T-cell (primary cell): ENCODE results near the gene LRRC28. TPM values are rescaled to one million over a fixed set of nuclear protein-coding genes. Genes with fewer than 3 reads are reported as not detected.

ENCODE experiments used
- ATAC-seq, 4 experiments: fragments of 200-7000 bp in 3 of 4; fragments of 150-1000 bp in 1 of 4; cut with Tn5 transposase; replicated peaks in 1 of 4; 1 replicate in 3 of 4; 2 replicates in 1 of 4; pipeline ENCODE4 v1.10.0; 2021; ENCODE audit warnings: moderate library complexity in 3 of 4, mild to moderate bottlenecking in 2 of 4, moderate number of reproducible peaks in 1 of 4
- CTCF ChIA-PET, 2 donors: fragments of 300-600 bp; sonication (Branson Sonifier 250); formaldehyde crosslinking; loops; one replicate each; lab custom pipeline; 2022; ENCODE audit warnings: antibody characterized with exemption in 2 of 2; lab: Charles Lee
- POLR2A ChIA-PET, 2 donors: fragments of 300-600 bp; sonication (Branson Sonifier 250); formaldehyde crosslinking; loops; one replicate each; lab custom pipeline; 2022; ENCODE audit warnings: antibody characterized with exemption in 2 of 2; lab: Charles Lee
- DNase-seq, 35 experiments: peaks; one replicate each; pipeline versions ENCODE4 v3.0.0 to v3.0.0-alpha.2; 2013 to 2023
- H3K27ac ChIP-seq: one replicate; pipeline ENCODE4 v1.5.1; 2013; ENCODE audit warnings: low read length
- H3K27me3 ChIP-seq, 2 experiments: replicated peaks in 1 of 2; 1 replicate in 1 of 2; 2 replicates in 1 of 2; pipeline versions ENCODE4 v1.6.1 to v1.7.0; 2013; ENCODE audit warnings: low read length in 1 of 2, mixed read lengths in 1 of 2; ENCODE audit not compliant: control insufficient read depth in 2 of 2, insufficient read depth in 2 of 2; ENCODE audit errors: extremely low read depth in 1 of 2
- H3K36me3 ChIP-seq, 2 donors: 1 replicate in 1 of 2; 2 replicates in 1 of 2; pipeline versions ENCODE4 v1.6.1 to v1.7.0; 2013; ENCODE audit warnings: low read length in 1 of 2; ENCODE audit not compliant: control insufficient read depth in 2 of 2, insufficient read depth in 1 of 2; ENCODE audit errors: extremely low read depth in 1 of 2
- H3K4me1 ChIP-seq, 2 experiments: 1 replicate in 1 of 2; 2 replicates in 1 of 2; pipeline versions ENCODE4 v1.6.1 to v1.7.0; 2013; ENCODE audit warnings: low read length in 2 of 2, mixed read lengths in 1 of 2; ENCODE audit not compliant: insufficient read depth in 2 of 2, control insufficient read depth in 1 of 2; ENCODE audit errors: extremely low read depth in 1 of 2
- H3K4me3 ChIP-seq, 2 donors: 1 replicate in 1 of 2; 2 replicates in 1 of 2; pipeline versions ENCODE4 v1.5.1 to v1.7.0; 2013; ENCODE audit warnings: mild to moderate bottlenecking in 2 of 2, low read length in 1 of 2, moderate library complexity in 1 of 2; ENCODE audit not compliant: control insufficient read depth in 1 of 2; ENCODE audit errors: extremely low read depth in 1 of 2
- H3K9me3 ChIP-seq: 2 replicates; pipeline ENCODE4 v1.7.0; 2013
- H3K27ac Mint-ChIP-seq, 2 donors: one replicate each; pipeline ENCODE4 v1.8.0; 2020 to 2021; ENCODE audit warnings: mild to moderate bottlenecking in 2 of 2, mixed read lengths in 2 of 2
- H3K27me3 Mint-ChIP-seq, 2 donors: one replicate each; pipeline ENCODE4 v1.8.0; 2021 to 2022; ENCODE audit warnings: mixed read lengths in 2 of 2
- H3K36me3 Mint-ChIP-seq: one replicate; pipeline ENCODE4 v1.8.0; 2021; ENCODE audit warnings: mixed read lengths
- H3K4me1 Mint-ChIP-seq, 3 donors: one replicate each; pipeline ENCODE4 v1.8.0; 2020 to 2022; ENCODE audit warnings: mixed read lengths in 3 of 3, mild to moderate bottlenecking in 1 of 3
- H3K4me3 Mint-ChIP-seq, 3 donors: one replicate each; pipeline ENCODE4 v1.8.0; 2020 to 2022; ENCODE audit warnings: mild to moderate bottlenecking in 3 of 3, mixed read lengths in 3 of 3, moderate library complexity in 3 of 3
- H3K9me3 Mint-ChIP-seq, 3 donors: one replicate each; pipeline ENCODE4 v1.8.0; 2020 to 2022; ENCODE audit warnings: mixed read lengths in 3 of 3
- WGBS: methylation state at CpG from one replicate; pipeline ENCODE4 v1.1.5; 2013; ENCODE audit warnings: missing lambda C conversion rate; ENCODE audit not compliant: insufficient coverage; 5-methylcytosine and 5-hydroxymethylcytosine counted together
- total RNA-seq, 35 experiments: library from RNA in 6 of 35; stranded (reverse) in 6 of 35; fragments of 120-200 nt in 1 of 35; gene quantifications; one replicate each; pipeline versions ENCODE4 v1.2.1 to v1.2.4 and lab custom pipeline; 2013 to 2026

LRRC28 gene
- total RNA-seq, 5 donors from 2014 or later (not counting 1 experiment from before 2014, with no cell fraction given) = 14.2 to 20.0 (median 16.5) TPM

GRCh38 chr15:99305761-99306505 is 54.7 kb downstream of the LRRC28 start:
- Mint-ChIP-seq H3K27me3 (no peaks in the 10 kb centered on the region), H3K4me1 (no peaks in the 10 kb centered on the region), H3K9me3 (no peaks in the 10 kb centered on the region), H3K4me3 (no peak overlapping the region), H3K27ac (no peak overlapping the region), H3K36me3 (peaks cover 35% of the 10 kb centered on the region)
- no peak overlapping the region for H3K27ac ChIP-seq
- ATAC-seq (no peak), DNase-seq (no peak)
- WGBS = 95% methylated on average over 6 of the region's 8 CpGs
- no peaks in the 10 kb centered on the region for H3K36me3 ChIP-seq
- H3K27me3 ChIP-seq = no peaks in the 10 kb centered on the region
- CTCF ChIA-PET = interaction anchor here in 1 of 2 donors (1.2 kb wide), 1 partner anchor 398 kb away, joined by 3 read pairs; no protein-coding TSS in a partner anchor
- POLR2A ChIA-PET = interaction anchor here in 1 of 2 donors (0.6 kb wide), 1 partner anchor 19 kb away, joined by 3 read pairs; no protein-coding TSS in a partner anchor
- no peaks in the 10 kb centered on the region for H3K4me1 ChIP-seq
- no peaks in the 10 kb centered on the region for H3K9me3 ChIP-seq
- H3K4me3 ChIP-seq = no peak overlapping the region

DNA sequence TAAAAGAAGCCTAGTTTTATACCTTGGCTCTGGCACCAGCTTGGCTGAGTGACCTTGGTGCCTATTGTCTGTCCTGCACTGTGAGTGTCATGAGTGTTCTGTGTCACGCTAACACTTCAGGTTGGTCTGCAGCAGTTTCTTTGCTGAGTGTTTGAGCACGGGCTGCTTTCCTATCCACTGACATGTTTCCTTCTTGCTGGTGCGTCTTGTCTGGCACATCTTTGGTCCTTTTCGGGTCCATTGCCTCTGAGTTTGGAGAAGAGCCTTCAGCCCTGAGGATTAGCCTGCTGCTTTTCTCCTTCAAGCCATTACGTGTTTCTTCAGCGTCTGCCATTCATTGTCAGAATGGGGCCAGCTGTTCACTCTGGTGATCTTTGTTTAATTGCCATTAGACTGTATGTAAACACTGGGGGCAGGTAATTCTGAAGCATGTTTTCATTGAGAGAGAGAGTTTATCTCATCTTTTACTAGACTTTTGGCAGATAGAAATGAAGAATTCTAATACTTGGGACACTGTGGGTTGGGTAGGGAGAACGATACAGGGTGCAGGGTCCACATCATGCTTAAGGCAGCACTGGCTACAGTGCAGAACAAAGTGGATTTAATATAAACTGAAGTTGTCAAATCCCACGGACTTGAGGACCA is 55.5 kb downstream of the LRRC28 start:
- 100% methylated on average over 2 of the region's 8 CpGs for WGBS
- Histone ChIP-seq H3K4me3 (no peak overlapping the region), H3K9me3 (no peaks in the 10 kb centered on the region), H3K36me3 (no peaks in the 10 kb centered on the region), H3K27ac (no peak overlapping the region), H3K27me3 (no peaks in the 10 kb centered on the region), H3K4me1 (no peaks in the 10 kb centered on the region)
- Mint-ChIP-seq H3K4me1 (no peaks in the 10 kb centered on the region), H3K9me3 (no peaks in the 10 kb centered on the region), H3K27me3 (no peaks in the 10 kb centered on the region), H3K27ac (no peak overlapping the region), H3K4me3 (no peak overlapping the region), H3K36me3 (peaks cover 31% of the 10 kb centered on the region)
- CTCF ChIA-PET = no interaction called here
- POLR2A ChIA-PET = no interaction called here
- ATAC-seq (no peak), DNase-seq (no peak)

- Histone ChIP-seq H3K27ac (no peak overlapping the region), H3K27me3 (no peaks in the 10 kb centered on the region), H3K9me3 (peaks cover under 1% of the 10 kb centered on the region), H3K36me3 (no peaks in the 10 kb centered on the region), H3K4me3 (no peak overlapping the region), H3K4me1 (no peaks in the 10 kb centered on the region)
- H3K4me1 Mint-ChIP-seq = no peaks in the 10 kb centered on the region
- H3K27ac Mint-ChIP-seq = no peak overlapping the region
- H3K9me3 Mint-ChIP-seq = peaks cover 3 to 6% (median 4%) of the 10 kb centered on the region in 3 donors
- H3K36me3 Mint-ChIP-seq = peaks cover 31% of the 10 kb centered on the region
- no peak for DNase-seq
- CTCF ChIA-PET = no interaction called here
- H3K27me3 Mint-ChIP-seq = no peaks in the 10 kb centered on the region
- WGBS = 69% methylated on average over 5 of the region's 6 CpGs
- no peak overlapping the region for H3K4me3 Mint-ChIP-seq
- no peak for ATAC-seq
- POLR2A ChIA-PET = interaction anchor here in 1 of 2 donors (0.6 kb wide), 1 partner anchor 353 kb away, joined by 8 read pairs; no protein-coding TSS in a partner anchor
These were observed 56.5 kb downstream of the LRRC28 start for GRCh38 chr15:99307735-99308134.

- Mint-ChIP-seq H3K9me3 (peaks cover 7 to 13% (median 10%) of the 10 kb centered on the region in 3 donors), H3K4me1 (no peaks in the 10 kb centered on the region), H3K4me3 (no peak overlapping the region), H3K36me3 (peaks cover 40% of the 10 kb centered on the region), H3K27ac (no peak overlapping the region), H3K27me3 (no peaks in the 10 kb centered on the region)
- peak in 1 of 35 experiments; percentile 3 for DNase-seq
- Histone ChIP-seq H3K9me3 (peaks cover 8% of the 10 kb centered on the region), H3K36me3 (no peaks in the 10 kb centered on the region), H3K4me3 (no peak overlapping the region), H3K27me3 (no peaks in the 10 kb centered on the region), H3K4me1 (no peaks in the 10 kb centered on the region), H3K27ac (no peak overlapping the region)
- ChIA-PET CTCF (no interaction called here), POLR2A (no interaction called here)
- WGBS = no CpG with 5 or more reads among the region's 5 CpGs
- ATAC-seq = no peak
These were observed 59.5 kb downstream of the LRRC28 start for GRCh38 chr15:99310745-99311144.

- no peak overlapping the region for H3K4me3 ChIP-seq
- no peak for DNase-seq
- H3K27me3 ChIP-seq = no peaks in the 10 kb centered on the region
- H3K27me3 Mint-ChIP-seq = no peaks in the 10 kb centered on the region
- ChIA-PET CTCF (no interaction called here), POLR2A (interaction anchor here in 1 of 2 donors (0.6 kb wide), 1 partner anchor 160 kb away, joined by 9 read pairs; no protein-coding TSS in a partner anchor)
- H3K9me3 ChIP-seq = peaks cover 8% of the 10 kb centered on the region
- no peaks in the 10 kb centered on the region for H3K4me1 Mint-ChIP-seq
- ATAC-seq = no peak
- H3K36me3 ChIP-seq = no peaks in the 10 kb centered on the region
- H3K27ac ChIP-seq = no peak overlapping the region
- peaks cover 7 to 13% (median 10%) of the 10 kb centered on the region in 3 donors for H3K9me3 Mint-ChIP-seq
- H3K36me3 Mint-ChIP-seq = peaks cover 40% of the 10 kb centered on the region
- no peaks in the 10 kb centered on the region for H3K4me1 ChIP-seq
- H3K4me3 Mint-ChIP-seq = no peak overlapping the region
- no peak overlapping the region for H3K27ac Mint-ChIP-seq
- no CpG with 5 or more reads among the region's 2 CpGs for WGBS
These were observed 60.9 kb downstream of the LRRC28 start for GRCh38 chr15:99312228-99312627.

- DNase-seq = no peak
- no CpG with 5 or more reads among the region's 3 CpGs for WGBS
- Mint-ChIP-seq H3K36me3 (peaks cover 35% of the 10 kb centered on the region), H3K27ac (no peak overlapping the region), H3K4me3 (no peak overlapping the region), H3K9me3 (peaks cover 7 to 13% (median 10%) of the 10 kb centered on the region in 3 donors), H3K4me1 (no peaks in the 10 kb centered on the region), H3K27me3 (no peaks in the 10 kb centered on the region)
- no peaks in the 10 kb centered on the region for H3K27me3 ChIP-seq
- no peaks in the 10 kb centered on the region for H3K4me1 ChIP-seq
- CTCF ChIA-PET = no interaction called here
- POLR2A ChIA-PET = no interaction called here
- H3K36me3 ChIP-seq = no peaks in the 10 kb centered on the region
- no peak overlapping the region for H3K27ac ChIP-seq
- ATAC-seq = no peak
- H3K4me3 ChIP-seq = no peak overlapping the region
- peaks cover 8% of the 10 kb centered on the region for H3K9me3 ChIP-seq
These were observed 61.5 kb downstream of the LRRC28 start for GRCh38 chr15:99312794-99313193.
